Left lung (tissue), 10 donors: Measurements from ENCODE around the gene ALPI. TPM values are rescaled to one million over a fixed set of nuclear protein-coding genes. Genes with fewer than 3 reads are reported as not detected.

Source experiments
- ATAC-seq: fragments of 200-7000 bp; cut with Tn5 transposase; one replicate; pipeline ENCODE4 v1.9.1; 2020; ENCODE audit warnings: moderate library complexity
- DNase-seq, 4 donors: peaks; one replicate each; pipeline ENCODE4 v3.0.0-alpha.2; 2013 to 2020
- H3K27ac ChIP-seq, 2 donors: fragments of 200-600 bp; sonication (generic) in 1 of 2; one replicate each; pipeline versions ENCODE4 v1.5.0 to v1.8.0; 2020 to 2021
- H3K27me3 ChIP-seq, 2 donors: fragments of 200-600 bp; sonication (generic) in 1 of 2; one replicate each; pipeline versions ENCODE4 v1.5.0 to v1.8.0; 2020 to 2021
- H3K36me3 ChIP-seq, 2 donors: fragments of 200-600 bp; sonication (generic) in 1 of 2; one replicate each; pipeline versions ENCODE4 v1.5.0 to v1.8.0; 2020 to 2021
- H3K4me1 ChIP-seq, 2 donors: fragments of 200-600 bp; one replicate each; pipeline ENCODE4 v1.8.0; 2021
- H3K4me3 ChIP-seq, 2 donors: fragments of 200-600 bp; sonication (generic) in 1 of 2; one replicate each; pipeline versions ENCODE4 v1.5.0 to v1.8.0; 2020 to 2021; ENCODE audit warnings: mild to moderate bottlenecking in 1 of 2
- H3K9me3 ChIP-seq, 2 donors: fragments of 200-600 bp; sonication (generic) in 1 of 2; one replicate each; pipeline versions ENCODE4 v1.5.0 to v1.8.0; 2020 to 2021
- CTCF ChIP-seq, 2 donors: fragments of 200-600 bp; sonication (generic) in 1 of 2; IDR thresholded peaks; one replicate each; pipeline versions ENCODE4 v1.5.0 to v1.8.0; 2021; ENCODE audit warnings: antibody characterized with exemption in 2 of 2
- intact Hi-C, 2 donors: fragments of 100-400 bp; cut with DNase I; formaldehyde crosslinking; loops; one replicate each; pipeline versions ENCODE4 v1.11.2 to v1.14.2; 2022
- polyA plus RNA-seq, 6 donors: library from polyadenylated mRNA; unstranded; fragments of 120-200 nt; gene quantifications; one replicate each; pipeline ENCODE4 v1.2.1, GENCODE V29; 2013; ENCODE audit not compliant: insufficient read length in 6 of 6
- total RNA-seq, 2 donors: library from RNA; stranded (reverse); fragmentation: NEBNext Ultra II Directional; extraction: Animal tissue kit (Norgen Biotek cat#: 25700); gene quantifications; one replicate each; pipeline ENCODE4 v1.2.1, GENCODE V29; 2021
- donor health status: DM: no; HTN: yes; CAD: no.
- donor health status: DM: no; HTN: no; CAD: no.

ALPI gene
- total and polyA plus RNA-seq, 8 donors = not detected

- Histone ChIP-seq H3K36me3 (no peaks in the 10 kb centered on the region), H3K4me3 (no peak overlapping the region), H3K27me3 (peaks cover 0 to 76% of the 10 kb centered on the region in 2 donors), H3K27ac (no peak overlapping the region), H3K9me3 (no peaks in the 10 kb centered on the region), H3K4me1 (no peaks in the 10 kb centered on the region)
- no peak for TF ChIP-seq CTCF (IDR thresholded peaks at IDR 0.05)
- intact Hi-C loops = no loop called here
- ATAC-seq (no peak), DNase-seq (no peak)
Measured at GRCh38 chr2:232411901-232412629, 43.9 kb upstream of the ALPI start.

GRCh38 chr2:232412986-232413385 lies 43.0 kb upstream of the ALPI start:
- ATAC-seq (no peak), DNase-seq (no peak)
- intact Hi-C loops = no loop called here
- TF ChIP-seq CTCF (IDR thresholded peaks at IDR 0.05) = no peak
- Histone ChIP-seq H3K9me3 (no peaks in the 10 kb centered on the region), H3K36me3 (no peaks in the 10 kb centered on the region), H3K27me3 (peaks cover 4 to 83% of the 10 kb centered on the region in 2 donors), H3K27ac (no peak overlapping the region), H3K4me3 (no peak overlapping the region), H3K4me1 (no peaks in the 10 kb centered on the region)

GRCh38 chr2:232415138-232415690 lies 40.7 kb upstream of the ALPI start:
- DNase-seq (peak in 1 of 4 donors; percentile 13), ATAC-seq (no peak)
- intact Hi-C loops = no loop called here
- no peaks in the 10 kb centered on the region for H3K9me3 ChIP-seq
- H3K27ac ChIP-seq = no peak overlapping the region
- no peak overlapping the region for H3K4me3 ChIP-seq
- TF ChIP-seq CTCF (IDR thresholded peaks at IDR 0.05) = no peak
- no peaks in the 10 kb centered on the region for H3K36me3 ChIP-seq
- H3K4me1 ChIP-seq = peaks cover 2 to 18% of the 10 kb centered on the region in 2 donors
- H3K27me3 ChIP-seq = peaks cover 27 to 93% of the 10 kb centered on the region in 2 donors

GRCh38 chr2:232415736-232416520 lies 40.0 kb upstream of the ALPI start:
- intact Hi-C loops = no loop called here
- Histone ChIP-seq H3K4me1 (peaks cover 6 to 26% of the 10 kb centered on the region in 2 donors), H3K4me3 (no peak overlapping the region), H3K36me3 (no peaks in the 10 kb centered on the region), H3K27ac (no peak overlapping the region), H3K27me3 (peaks cover 34 to 93% of the 10 kb centered on the region in 2 donors), H3K9me3 (no peaks in the 10 kb centered on the region)
- DNase-seq (peak in 1 of 4 donors; percentile 45), ATAC-seq (no peak)
- TF ChIP-seq CTCF (IDR thresholded peaks at IDR 0.05) = no peak
